Prostate gland (tissue), 2 donors: ENCODE data around the gene C16orf89.

Source experiments
- CTCF ChIP-seq, 4 experiments: fragments of 200-600 bp in 2 of 4; fragments of 450-650 bp in 2 of 4; sonication (generic) in 2 of 4; IDR thresholded peaks; 1 replicate in 3 of 4; 2 replicates in 1 of 4; pipeline ENCODE4 v1.5.1; 2016 to 2019; ENCODE audit warnings: antibody characterized with exemption in 4 of 4, mild to moderate bottlenecking in 2 of 4, moderate library complexity in 2 of 4
- POLR2A ChIP-seq: fragments of 450-650 bp; IDR thresholded peaks from one replicate; pipeline ENCODE4 v1.6.1; 2016; ENCODE audit warnings: antibody characterized with exemption, mild to moderate bottlenecking

DNA sequence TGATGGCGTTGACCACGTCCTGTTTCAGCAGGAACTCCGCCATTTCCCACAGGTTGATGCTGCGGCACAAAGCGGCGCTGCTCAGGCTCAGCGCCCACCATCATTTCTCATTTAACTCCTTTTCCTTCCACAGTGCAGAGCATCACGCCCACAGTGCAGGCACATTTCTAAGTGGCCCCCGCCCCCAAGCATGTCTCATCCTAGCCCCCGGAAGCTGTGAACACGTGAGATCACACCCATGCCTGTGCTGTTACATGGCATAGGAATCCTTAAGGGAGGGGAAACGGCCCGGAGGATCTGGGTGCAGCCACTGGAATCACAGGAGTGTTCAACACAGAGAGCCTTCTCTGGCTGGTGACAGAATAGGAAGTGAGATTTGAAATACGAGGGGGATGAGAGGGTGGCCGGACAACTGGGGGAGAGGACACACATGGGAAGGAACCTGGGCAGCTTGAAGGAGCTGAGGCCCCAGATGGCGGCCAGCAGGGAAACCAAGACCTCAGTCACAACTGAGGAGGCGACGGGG lies 36.7 kb downstream of the C16orf89 start:
- TF ChIP-seq CTCF (IDR thresholded peaks at IDR 0.05): no peak
- TF ChIP-seq POLR2A: no peak
